Hypothalamus (tissue), 51 donors: ENCODE data around the gene SDC4.

ENCODE experiments used
- DNase-seq, 51 donors: peaks; one replicate each; lab custom pipeline; 2025; lab: John Stamatoyannopoulos, UW

The SDC4 gene

DNA sequence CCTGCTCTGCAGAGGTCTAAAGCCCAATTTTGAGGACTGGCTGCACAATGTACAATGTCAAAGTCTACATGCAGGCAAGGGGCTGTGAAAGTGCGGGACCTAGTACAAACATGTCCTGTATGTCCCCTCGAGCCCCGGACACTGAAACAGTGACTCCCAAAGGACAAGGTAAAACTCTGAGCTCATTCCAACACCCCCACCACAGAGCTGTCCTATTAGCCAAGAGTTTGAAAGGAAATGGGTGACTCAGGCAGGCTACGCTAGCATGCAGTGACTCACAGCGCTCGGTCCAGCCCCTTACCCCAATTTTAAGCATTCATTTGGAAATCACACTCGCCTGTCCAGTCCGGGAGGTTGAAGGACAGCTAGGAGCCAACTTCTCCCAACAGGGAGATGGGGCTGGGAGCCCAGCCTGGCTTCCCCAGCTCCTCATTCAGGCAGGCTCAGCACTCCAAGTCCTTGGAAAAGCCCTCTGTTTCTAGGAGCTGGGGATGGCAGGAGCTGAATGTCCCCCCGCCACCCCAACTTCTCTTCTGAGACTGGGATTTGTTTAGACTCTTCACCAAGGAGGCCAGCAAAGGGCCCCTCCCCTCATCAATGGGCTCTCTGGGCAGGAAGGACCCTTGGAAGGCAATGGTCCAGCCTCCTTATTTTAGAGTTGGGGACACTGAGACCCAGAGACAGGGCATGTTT lies 3.9 kb downstream of the SDC4 start:
- peak in 32 of 51 donors; percentile 6 to 79 (median 50) for DNase-seq

DNA sequence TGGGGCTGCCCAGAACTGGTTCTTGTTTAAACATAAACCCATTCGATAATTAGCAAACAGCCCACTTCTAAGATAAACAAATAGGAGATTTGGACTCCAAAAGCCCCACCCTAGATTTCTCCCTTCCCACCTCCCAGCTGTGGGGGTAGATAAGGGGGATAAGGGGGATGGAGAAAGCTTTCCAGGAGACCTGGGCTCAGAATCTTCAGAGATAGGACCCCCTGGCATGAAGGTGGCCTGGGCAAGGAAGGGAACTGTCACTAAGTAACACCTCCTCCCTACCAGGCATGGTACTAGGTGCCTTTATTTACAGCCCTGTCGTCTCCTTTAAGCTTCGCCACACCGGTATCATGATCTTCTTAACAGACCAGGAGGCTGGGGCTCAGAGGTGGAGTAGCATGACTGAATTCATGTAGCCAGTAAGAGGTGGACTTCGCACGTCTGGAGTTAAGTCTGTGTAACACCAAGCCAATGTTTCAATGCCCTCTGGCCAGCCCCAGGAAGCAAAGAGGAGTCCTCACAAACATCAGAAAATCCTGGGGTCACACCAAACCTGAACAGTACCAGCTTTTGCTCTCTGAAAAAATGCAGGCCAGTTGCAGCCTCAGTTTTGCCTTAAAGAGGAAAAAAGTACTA lies 4.6 kb downstream of the SDC4 start:
- no peak for DNase-seq

DNA sequence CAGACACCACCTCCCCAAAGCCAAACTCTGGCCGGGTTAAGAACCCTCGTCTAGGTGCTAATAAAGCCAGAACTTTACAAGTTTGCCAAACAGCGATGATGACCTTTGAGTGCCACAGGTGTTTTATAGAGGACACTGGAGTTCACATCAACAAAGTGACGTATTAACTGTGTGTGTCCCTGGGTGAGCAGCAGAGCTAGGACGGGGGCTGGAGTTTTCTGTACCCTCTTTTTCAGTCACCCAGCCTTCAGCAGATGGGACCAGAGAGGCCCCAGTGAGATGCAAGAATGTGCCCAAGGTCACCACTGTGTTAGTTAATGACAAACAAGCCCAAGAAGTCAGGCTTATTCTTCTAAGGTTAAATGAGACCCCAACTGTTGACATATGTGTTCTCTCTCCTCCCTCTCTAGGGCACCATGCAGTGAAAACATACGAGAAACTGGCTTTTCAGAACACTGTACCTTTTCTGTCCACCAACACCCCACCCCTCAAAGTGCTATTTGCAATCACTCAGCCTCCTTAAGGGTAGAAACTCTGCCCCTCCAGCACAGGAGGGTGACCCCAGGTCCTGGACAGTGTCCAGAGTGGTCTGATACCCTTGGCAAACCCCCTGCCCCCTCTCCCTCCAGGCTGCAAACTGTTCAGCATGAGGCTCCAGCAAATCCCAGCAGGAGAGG lies 5.2 kb downstream of the SDC4 start:
- no peak for DNase-seq

DNA sequence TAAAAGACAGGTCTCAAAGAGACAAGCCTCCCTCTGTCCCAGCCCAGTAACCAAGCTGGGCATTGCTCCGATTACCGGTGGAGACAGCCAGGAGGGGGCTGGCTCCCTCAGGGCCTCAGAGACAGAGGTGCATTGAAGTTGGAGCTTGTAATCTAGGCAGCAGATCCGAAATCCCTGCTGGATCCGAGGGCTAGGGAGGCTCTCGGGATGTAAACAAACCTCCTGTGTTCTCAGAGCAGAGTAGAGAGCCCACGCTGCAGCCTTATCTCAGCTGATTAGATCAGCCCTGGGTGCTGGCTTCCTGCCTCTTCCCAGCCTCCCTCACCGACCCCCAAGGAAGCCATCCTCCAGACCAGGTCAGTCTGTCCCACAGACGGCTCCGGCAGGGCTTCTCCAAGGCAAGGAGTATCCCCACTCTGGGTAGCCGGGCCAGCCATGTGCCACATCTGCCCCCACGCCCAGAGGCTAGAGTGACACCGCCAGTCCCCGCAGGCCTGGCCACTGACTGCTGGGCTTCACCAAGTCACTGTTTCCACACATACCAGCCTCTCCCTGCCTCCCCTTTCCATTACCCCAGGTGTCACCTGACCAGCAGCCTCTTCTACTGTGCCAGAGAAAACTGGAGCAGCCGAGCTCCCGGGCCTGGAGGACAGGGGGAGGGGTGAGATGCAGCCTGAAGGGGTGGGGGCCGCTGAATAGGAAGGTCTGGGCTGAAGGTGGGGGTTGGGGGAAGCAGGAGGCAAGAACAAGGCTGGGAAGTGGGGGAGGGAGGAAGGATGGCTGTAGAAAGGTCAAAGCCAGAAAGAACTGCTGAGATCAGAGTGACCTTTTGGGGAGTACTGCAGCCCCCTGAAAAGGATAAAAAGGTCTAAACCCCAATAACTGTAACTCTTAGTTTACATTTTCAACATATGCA lies 6.0 kb downstream of the SDC4 start:
- peak in 40 of 51 donors; percentile 16 to 77 (median 52) for DNase-seq

DNA sequence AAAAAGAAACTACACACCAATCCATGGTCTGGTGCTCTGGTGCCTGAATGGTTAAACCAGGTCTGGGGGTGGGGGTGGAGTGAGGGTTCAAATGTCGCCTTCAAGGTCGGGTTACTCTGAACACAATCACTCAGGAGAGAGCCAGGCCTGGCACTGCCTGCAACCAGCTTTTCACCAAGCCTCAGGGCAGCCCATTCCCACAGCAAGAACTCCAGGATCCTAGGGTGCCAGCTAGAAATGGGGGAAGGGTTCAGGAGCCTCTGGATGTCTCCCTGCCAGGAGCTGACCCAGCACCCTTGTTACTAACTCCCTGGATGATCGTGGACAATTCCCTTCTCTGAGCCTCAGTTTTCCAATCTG lies 6.7 kb downstream of the SDC4 start:
- peak in 1 of 51 donors; percentile 56 for DNase-seq

DNA sequence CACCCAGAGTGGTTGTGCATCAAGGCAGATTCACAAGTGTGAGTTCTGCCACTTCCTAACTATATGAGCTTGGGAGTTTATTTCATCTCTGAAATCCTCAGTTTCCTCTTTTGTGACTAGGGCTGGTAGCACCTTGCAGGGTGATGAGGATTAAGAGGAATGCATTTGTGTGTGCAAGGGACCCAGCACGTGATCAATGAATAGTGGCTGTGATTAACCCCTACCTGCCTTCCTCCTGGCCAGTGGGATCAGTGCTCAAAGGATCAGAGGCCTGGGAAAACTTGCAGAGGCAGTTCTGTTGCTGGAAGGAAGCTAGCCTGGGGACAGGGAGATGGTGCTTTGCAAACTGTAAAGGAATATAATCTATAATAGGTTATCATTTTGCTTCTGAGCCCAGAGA lies 7.3 kb downstream of the SDC4 start:
- DNase-seq, result no peak

DNA sequence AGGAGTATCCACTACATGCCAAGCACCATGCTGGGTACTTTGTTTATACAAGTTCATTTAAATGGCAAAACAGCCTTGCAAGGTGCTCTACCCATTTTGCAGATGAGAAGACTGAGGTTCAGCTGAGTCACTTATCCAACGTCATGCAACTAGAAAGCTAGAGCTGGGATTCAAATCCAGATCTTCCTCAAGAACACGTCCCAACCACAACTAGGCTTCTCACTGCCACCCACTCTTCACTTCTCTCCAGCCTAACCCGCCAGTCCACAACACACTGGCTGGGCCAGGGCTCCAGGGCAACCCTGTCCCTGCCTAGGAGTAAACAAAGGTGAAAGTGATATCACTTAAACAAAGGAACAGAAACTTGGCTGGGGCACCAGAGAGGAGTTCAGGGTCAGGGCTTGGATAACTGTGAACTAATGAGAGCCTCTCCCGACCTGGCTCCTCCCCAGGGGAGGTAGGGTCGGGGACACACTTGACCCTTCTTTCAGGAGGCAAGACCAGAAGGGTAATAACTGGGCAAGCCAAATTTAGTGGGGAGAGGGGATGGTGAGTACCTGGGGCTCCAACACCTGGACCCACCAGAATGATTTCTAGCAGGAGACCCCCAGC lies 7.9 kb downstream of the SDC4 start:
- DNase-seq, result no peak

DNA sequence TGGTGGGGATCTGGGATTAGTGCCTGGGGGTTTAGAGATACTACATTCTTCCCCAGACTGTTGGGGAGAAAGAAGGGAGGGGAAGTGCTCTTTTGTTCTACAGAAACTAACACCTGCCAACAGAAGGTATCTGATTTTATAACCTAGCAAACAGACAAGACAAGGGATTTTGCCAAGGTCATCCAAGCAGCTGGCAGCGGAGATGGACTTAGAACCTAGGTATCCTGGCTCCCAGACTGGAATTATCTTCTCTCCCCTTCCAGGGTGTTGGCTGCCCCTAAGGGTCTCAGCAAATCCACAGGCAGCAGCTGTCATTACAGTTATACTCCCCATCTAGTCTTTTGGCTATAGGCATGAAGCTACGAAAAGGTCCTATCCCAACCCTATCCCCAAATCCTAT lies 8.4 kb downstream of the SDC4 start:
- no peak for DNase-seq

DNA sequence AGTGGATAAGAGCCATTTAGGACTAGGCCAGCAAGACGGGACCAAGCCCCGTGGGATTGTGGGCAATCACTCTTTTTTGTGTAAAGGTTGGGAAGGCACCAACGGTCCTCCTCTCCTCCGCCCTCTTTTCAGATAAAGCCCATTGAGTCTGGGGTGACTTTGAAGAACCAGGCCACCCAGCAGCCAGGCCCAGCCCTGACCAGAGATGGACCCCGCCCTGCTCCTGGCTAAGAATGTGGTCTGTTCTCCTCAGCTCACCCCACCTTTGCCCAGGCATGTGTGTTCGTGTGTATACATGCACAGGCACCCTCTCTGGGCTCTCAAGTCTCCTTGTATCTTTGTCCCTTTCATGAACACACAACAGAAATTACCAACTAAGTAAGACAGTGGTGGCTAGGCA lies 9.1 kb downstream of the SDC4 start:
- DNase-seq, result no peak

DNA sequence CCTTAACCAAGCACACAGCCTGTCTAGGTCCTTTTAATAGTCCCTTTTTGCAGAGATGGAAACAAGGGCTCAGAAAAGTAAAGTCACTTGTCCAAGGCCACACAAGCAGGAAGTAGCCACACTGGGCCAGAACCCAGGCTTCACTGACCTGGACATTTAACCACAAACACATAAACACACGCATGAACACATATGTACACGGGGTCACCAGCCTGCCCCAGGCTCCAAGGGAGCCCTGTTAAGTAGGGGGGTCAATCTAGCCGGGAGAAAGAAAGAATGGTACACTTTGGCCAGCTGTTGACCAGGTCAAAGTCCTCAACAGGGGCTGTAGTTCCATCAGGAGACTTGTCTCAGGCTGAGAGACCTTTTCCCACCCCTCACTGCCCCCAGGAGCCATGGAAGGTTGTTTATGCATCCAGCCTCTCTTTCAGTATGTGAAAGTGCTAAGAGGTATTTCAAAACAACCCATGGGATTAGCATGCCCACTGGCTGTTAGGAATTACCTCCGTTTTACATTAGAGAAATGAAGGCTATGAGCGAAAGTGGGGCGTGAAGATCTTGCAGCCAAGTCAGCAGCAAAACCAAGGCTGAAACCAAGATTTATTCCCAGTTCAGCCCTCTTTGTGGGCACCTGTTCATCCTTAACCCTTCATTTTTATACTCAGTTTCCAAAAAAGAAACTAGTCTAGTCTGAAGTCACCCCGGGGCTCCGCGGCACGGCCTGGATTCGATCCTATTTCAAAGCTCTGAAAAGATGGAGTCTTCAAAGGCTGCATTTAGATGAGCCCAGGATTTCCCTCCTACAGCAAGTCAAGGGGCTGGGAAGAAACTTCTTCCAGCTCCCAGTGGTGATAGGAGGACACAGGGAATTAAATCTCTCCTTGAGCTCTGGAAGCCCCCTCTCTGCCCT lies 9.8 kb downstream of the SDC4 start:
- no peak for DNase-seq

DNA sequence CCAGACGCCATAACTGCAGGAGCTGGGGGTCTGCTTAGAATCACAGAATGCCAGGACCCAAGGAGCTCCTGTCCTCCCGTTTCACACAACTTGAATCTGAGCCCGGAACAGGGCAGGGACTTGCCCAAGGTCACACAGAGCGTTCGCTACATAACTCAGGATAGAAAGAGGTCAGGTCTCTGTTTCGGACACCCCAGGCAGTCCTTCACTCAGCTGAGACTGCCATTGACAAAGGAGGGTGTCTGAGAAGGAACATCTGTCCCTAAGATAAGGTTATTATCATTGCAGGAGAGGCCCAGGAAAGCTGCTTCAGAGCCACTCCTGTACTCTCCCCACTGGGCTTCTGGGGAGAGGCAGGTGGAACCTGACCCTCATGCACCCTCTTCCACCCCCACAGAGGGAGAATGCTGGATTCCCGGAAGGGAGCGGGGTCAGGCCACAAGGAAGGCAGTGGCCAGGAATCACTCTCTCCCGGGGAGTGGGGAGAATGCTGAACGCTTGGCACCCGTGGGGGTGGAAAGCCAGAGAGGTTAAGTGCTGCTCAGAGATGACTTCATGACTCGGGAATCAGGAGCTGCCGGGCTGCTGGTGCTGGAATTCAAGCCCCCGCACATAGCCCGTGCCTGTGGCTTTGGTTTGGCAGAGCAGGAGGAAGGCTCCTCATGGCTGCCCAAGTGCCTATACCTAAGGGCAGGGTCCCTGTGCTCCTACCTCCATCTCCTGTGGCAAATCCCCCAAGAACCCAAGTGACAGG lies 10.7 kb downstream of the SDC4 start:
- peak in 5 of 51 donors; percentile 12 to 51 (median 38) for DNase-seq

DNA sequence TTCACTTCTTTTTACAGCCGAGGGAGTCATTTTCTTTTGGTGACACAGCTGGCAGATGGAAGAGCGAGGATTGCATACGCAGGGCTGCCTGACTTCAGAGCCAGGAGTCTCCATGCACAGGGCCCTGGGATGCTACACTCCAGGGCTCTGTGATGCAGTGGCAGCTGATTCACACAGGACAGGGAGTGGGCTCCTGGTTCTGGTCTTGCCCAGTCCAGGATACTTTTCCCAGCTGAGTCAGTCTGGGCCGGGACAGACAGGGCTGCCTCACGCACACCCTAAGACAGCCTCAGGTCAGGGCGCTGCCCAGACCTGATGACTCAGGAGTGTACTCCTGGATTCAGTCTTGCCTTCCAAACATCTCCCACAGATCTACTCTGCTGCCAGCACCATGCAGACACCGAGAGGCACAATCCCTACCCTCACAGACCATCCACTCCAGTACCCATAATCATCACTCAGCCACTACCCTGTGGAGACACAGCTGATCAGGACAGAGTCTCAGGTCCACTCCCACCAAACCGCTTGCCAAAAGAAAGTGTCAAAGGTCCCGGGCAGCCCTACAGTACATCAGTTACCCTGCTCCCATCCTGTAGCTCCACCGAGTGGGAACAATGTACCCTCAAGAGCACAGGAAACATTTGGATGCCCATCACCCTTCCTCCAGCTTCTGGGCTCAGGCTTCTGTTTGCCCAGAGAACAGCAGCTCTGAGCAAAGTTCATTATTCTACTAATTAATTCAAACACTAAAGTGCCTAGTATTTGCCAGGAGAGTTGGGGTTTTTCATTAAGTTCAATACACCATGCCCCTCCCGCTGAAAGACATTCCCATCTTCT lies 11.5 kb downstream of the SDC4 start:
- DNase-seq, result peak in 18 of 51 donors; percentile 9 to 57 (median 32)

DNA sequence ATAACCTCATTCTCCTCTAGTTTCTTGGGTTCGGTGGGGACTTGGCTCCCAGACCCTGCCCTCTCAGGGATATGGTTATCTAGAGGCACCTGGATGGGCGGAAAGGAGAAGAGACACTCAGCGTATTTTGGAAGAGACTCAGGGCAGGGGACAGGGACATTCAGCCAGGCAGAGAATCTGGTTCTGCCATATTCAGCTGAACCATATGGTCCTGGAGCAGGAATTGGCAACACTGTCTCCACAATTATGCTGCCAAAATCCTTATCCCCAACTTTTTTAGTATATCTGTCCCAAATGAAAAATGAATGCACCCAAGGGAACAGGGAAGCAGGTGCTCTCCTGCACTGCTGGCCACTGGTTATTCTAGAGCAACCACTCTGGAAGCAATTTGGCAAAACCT lies 17.7 kb downstream of the SDC4 start:
- no peak for DNase-seq

DNA sequence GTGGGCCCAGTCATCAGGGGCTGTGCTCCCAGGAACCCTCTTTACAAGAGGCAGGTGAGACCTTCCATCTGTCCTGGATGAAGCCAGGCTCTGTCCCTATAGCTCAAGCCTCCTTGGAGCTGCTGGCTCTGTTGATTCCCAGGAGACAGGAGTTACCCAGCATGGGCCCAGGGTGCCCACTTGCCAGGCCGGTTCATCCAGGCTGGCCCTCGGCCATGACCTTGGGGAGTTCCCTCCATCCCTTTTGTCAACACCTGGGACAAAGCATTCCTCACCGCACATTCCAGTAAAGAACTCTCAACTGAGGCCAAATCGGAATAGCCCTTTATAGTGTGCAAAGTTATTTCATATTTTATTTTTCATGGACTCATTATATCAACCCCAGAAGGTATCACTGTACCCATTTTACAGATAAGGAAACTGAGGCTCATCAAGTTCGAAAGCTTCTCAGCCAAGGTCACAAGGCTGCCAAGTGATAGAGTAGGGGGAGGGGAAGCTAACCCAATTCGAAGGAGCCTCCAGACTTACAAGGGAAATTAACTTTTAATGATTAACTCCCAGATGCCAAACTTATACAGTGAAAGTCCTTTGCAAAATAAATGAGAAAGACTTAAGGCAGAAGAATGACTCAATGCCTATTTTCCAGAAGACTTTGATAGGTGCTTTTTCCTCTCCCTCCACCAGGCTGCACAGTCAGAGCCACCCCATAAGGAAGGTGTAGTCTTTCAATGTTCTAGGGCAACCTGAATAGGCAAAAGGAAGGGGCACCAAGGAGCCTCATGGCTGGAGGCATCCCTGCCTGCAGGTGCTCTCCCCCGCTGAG lies 18.5 kb downstream of the SDC4 start:
- DNase-seq, result no peak

DNA sequence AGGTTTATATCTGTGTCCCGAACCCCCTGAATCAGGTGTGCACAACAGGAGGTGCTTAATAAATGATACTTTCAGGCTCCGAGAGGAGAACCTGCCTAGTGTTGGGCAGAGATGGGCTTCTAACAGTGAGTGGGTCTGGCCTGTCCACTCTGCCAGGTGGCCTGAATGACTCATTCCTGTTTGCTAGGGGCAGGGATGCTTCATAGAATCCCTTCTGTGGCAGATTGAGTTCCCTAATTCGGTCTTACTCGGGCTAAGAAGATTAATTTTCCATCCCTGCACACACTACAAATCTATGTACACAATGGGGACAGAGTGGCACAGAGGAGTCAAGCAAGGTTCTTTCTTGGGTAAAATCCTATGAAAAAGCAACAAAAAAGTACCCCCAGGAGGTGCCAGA lies 19.8 kb downstream of the SDC4 start:
- DNase-seq, result no peak

DNA sequence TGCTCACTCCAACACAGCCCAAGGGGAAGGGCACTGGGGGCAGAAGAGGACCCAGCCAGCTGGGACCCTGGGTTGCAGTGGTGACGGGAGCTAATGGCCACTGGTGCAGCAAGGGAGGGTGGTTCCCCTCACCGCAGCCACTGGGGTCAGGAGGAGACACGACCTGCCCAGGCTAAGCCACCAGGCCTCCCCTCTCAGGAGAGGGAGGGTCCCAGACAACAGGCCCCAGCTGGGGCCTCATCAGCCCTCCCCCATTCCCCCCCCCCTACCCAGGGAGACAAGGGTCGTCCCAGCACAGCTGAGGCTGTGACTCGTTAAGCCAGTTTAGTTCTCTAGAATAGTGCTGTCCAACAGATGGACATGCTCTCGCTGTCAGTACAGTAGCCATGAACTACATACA lies 22.9 kb downstream of the SDC4 start:
- no peak for DNase-seq

DNA sequence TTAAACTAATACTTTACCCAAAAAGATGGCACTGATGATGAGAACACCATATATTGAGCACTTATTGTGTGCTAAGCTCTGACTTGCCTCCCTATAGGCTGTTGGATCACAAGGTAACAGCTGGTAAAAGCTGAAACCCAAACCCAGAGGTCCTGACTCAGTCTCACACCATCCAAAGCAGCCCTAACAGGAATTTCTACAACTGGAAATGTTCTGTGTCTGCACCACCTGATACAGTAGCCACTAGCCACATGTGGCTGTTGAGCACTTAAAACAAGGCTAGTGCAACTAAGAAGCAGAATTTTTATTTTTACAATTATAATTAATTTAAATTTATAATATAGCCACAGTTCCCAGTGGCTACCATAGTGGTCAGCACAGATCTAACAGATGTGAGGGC lies 24.5 kb downstream of the SDC4 start:
- no peak for DNase-seq
